ENCODE results near the gene ARID5A.
A peak's percentile ranks its signal among the peaks of the same experiment; 100 is the strongest.
"Not testable (repeated sequence)": the region's sequence is repeated elsewhere in the genome, so short reads cannot be mapped to it uniquely, and the experiment has no call there.

Gene ARID5A

GRCh38 chr2:96536445-96537065 is at the start of gene ARID5A:
TSS of gene ARID5A (plus strand) at chr2:96536752. CDS start at chr2:96536827, 75 bp downstream.
- DNase-seq, result peak; percentile 86

- DNase-seq, result no peak
These were observed 47.3 kb upstream of the ARID5A start for GRCh38 chr2:96489261-96489660.

- no peak for DNase-seq
These were observed 46.9 kb upstream of the ARID5A start for GRCh38 chr2:96489663-96490062.

- DNase-seq, result no peak
These were observed 44.6 kb upstream of the ARID5A start for GRCh38 chr2:96491860-96492497.

GRCh38 chr2:96493072-96493471 is 43.5 kb upstream of the ARID5A start:
- no peak for DNase-seq

GRCh38 chr2:96494188-96494587 is 42.4 kb upstream of the ARID5A start:
- no peak for DNase-seq

GRCh38 chr2:96495982-96496629 is 40.4 kb upstream of the ARID5A start:
- DNase-seq, result peak in 1 of 2 experiments; percentile 6

GRCh38 chr2:96498021-96498431 is 38.5 kb upstream of the ARID5A start:
- DNase-seq, result no peak

GRCh38 chr2:96498611-96499010 is 37.9 kb upstream of the ARID5A start:
- DNase-seq, result not testable (repeated sequence)

- no peak for DNase-seq
These were observed 37.2 kb upstream of the ARID5A start for GRCh38 chr2:96499061-96499960.

GRCh38 chr2:96500385-96501066 is 36.0 kb upstream of the ARID5A start:
- DNase-seq, result no peak

GRCh38 chr2:96501471-96501874 is 35.1 kb upstream of the ARID5A start:
- DNase-seq, result no peak

- DNase-seq, result no peak
These were observed 34.4 kb upstream of the ARID5A start for GRCh38 chr2:96501886-96502810.

- DNase-seq, result no peak
These were observed 33.5 kb upstream of the ARID5A start for GRCh38 chr2:96502891-96503636.

- DNase-seq, result no peak
These were observed 32.8 kb upstream of the ARID5A start for GRCh38 chr2:96503637-96504243.

GRCh38 chr2:96505231-96505889 is 31.2 kb upstream of the ARID5A start, which contains the start of gene NEURL3:
TSS of gene NEURL3 (minus strand) at chr2:96505357. CDS start at chr2:96505286, 71 bp downstream.
- no peak for DNase-seq

GRCh38 chr2:96506016-96506906 is 30.3 kb upstream of the ARID5A start:
- DNase-seq, result no peak

- DNase-seq, result no peak
These were observed 29.7 kb upstream of the ARID5A start for GRCh38 chr2:96506907-96507240.

Data from NCI-H2081 (cell line).